Endothelial cell of umbilical vein (primary cell): ENCODE measurements around the gene FGFRL1. TPM values are rescaled to one million over a fixed set of nuclear protein-coding genes. Genes with fewer than 3 reads are reported as not detected.

Experiments
- BruUV-seq: library from RNA; stranded (reverse); fragments of 400-500 nt; replicated peaks from 2 replicates; lab custom pipeline; 2021; lab: Mats Ljungman, UMichigan
- CTCF ChIA-PET: fragments of 300-600, 350-600 bp; sonication (Branson Sonifier 250); formaldehyde crosslinking; loops from one replicate; lab custom pipeline; 2021; ENCODE audit warnings: antibody characterized with exemption, inconsistent platforms; lab: Charles Lee
- POLR2A ChIA-PET: fragments of 300-600, 350-600 bp; sonication (Branson Sonifier 250); formaldehyde crosslinking; loops from one replicate; lab custom pipeline; 2021; ENCODE audit warnings: antibody characterized with exemption, inconsistent platforms; lab: Charles Lee
- DNase-seq: peaks from one replicate; pipeline ENCODE4 v3.0.0-alpha.2; 2011; ENCODE audit warnings: low read depth, low spot score
- FAIRE-seq: peaks from 2 replicates; lab custom pipeline; 2011; peaks lifted over from hg19 to GRCh38; lab: Jason Lieb, UNC
- H2AFZ ChIP-seq: 2 replicates; pipeline ENCODE4 v1.6.0; 2012; ENCODE audit warnings: low read depth, low read length, control low read depth, inconsistent platforms
- H3K27ac ChIP-seq: 2 replicates; pipeline ENCODE4 v1.5.1; 2011; ENCODE audit warnings: low read depth, mild to moderate bottlenecking, control low read depth, low read length, moderate library complexity; ENCODE audit not compliant: insufficient read depth
- H3K27me3 ChIP-seq, 2 experiments: 2 replicates each; pipeline versions ENCODE4 v1.6.0 to v1.6.1; 2011; ENCODE audit warnings: low read length in 2 of 2, mixed read lengths in 1 of 2; ENCODE audit not compliant: control insufficient read depth in 2 of 2, insufficient read depth in 2 of 2
- H3K36me3 ChIP-seq, 2 experiments: 2 replicates in 1 of 2; 3 replicates in 1 of 2; pipeline ENCODE4 v1.5.1; 2011; ENCODE audit warnings: low read length in 2 of 2, mild to moderate bottlenecking in 1 of 2, moderate library complexity in 1 of 2; ENCODE audit not compliant: control insufficient read depth in 2 of 2, insufficient read depth in 2 of 2; ENCODE audit errors: extremely low read depth in 1 of 2
- H3K4me1 ChIP-seq: 3 replicates; pipeline ENCODE4 v1.5.1; 2011; ENCODE audit warnings: mild to moderate bottlenecking, low read length; ENCODE audit not compliant: control insufficient read depth, insufficient read depth; ENCODE audit errors: extremely low read depth
- H3K4me2 ChIP-seq: 2 replicates; pipeline ENCODE4 v1.6.1; 2011; ENCODE audit warnings: low read length, control low read depth, mixed read lengths; ENCODE audit not compliant: insufficient read depth
- H3K4me3 ChIP-seq, 3 experiments: fragments of 200-600 bp in 1 of 3; sonication (generic), shearing (Covaris generic) in 1 of 3; replicated peaks in 1 of 3; 2 replicates each; pipeline ENCODE4 v1.5.1; 2011 to 2016; ENCODE audit warnings: control low read depth in 3 of 3, low read length in 3 of 3, mild to moderate bottlenecking in 2 of 3, inconsistent platforms in 1 of 3, low read depth in 1 of 3, moderate library complexity in 1 of 3; ENCODE audit not compliant: insufficient read depth in 1 of 3
- H3K79me2 ChIP-seq: 2 replicates; pipeline ENCODE4 v1.6.0; 2012; ENCODE audit warnings: low read length, inconsistent platforms; ENCODE audit not compliant: control insufficient read depth, insufficient read depth
- H3K9ac ChIP-seq: replicated peaks from 2 replicates; pipeline ENCODE3; 2011; ENCODE audit warnings: low read length, control low read depth; ENCODE audit not compliant: insufficient read depth; ENCODE audit errors: extremely low read depth
- H3K9me1 ChIP-seq: replicated peaks from 3 replicates; pipeline ENCODE4 v1.6.0; 2011; ENCODE audit warnings: mild to moderate bottlenecking, low read length; ENCODE audit not compliant: control insufficient read depth, insufficient read depth; ENCODE audit errors: extremely low read depth
- H3K9me3 ChIP-seq: replicated peaks from 2 replicates; pipeline ENCODE4 v1.5.1; 2012; ENCODE audit warnings: low read length, inconsistent platforms; ENCODE audit not compliant: control insufficient read depth, insufficient read depth
- H4K20me1 ChIP-seq: replicated peaks from 2 replicates; pipeline ENCODE3; 2011; ENCODE audit warnings: mild to moderate bottlenecking, low read length; ENCODE audit not compliant: control insufficient read depth, insufficient read depth; ENCODE audit errors: extremely low read depth
- CTCF ChIP-seq, 2 donors: IDR thresholded peaks; 1 replicate in 1 of 2; 2 replicates in 1 of 2; pipeline ENCODE4 v1.5.1; 2011; ENCODE audit warnings: low read length in 2 of 2, mild to moderate bottlenecking in 2 of 2, moderate library complexity in 2 of 2, control low read depth in 1 of 2, inconsistent platforms in 1 of 2, low read depth in 1 of 2; ENCODE audit not compliant: insufficient read depth in 1 of 2; ENCODE audit errors: extremely low read depth in 1 of 2
- EZH2 ChIP-seq: IDR thresholded peaks from 2 replicates; pipeline ENCODE4 v1.6.1; 2012; ENCODE audit warnings: borderline replicate concordance, low read depth, mild to moderate bottlenecking, moderate library complexity, low read length, inconsistent platforms; ENCODE audit not compliant: severe bottlenecking
- FOS ChIP-seq: IDR thresholded peaks from 2 replicates; pipeline ENCODE4 v1.6.1; 2011; ENCODE audit warnings: mild to moderate bottlenecking, low read length, moderate library complexity, borderline replicate concordance; ENCODE audit not compliant: insufficient read depth
- GATA2 ChIP-seq: IDR thresholded peaks from 2 replicates; pipeline ENCODE4 v1.7.0; 2011; ENCODE audit warnings: low read depth, mild to moderate bottlenecking, moderate library complexity, mixed read lengths, low read length; ENCODE audit not compliant: insufficient read length, insufficient read depth
- JUN ChIP-seq: IDR thresholded peaks from 2 replicates; pipeline ENCODE4 v1.6.1; 2011; ENCODE audit warnings: borderline replicate concordance, low read depth; ENCODE audit not compliant: insufficient read length, insufficient read depth
- MAX ChIP-seq: IDR thresholded peaks from 2 replicates; pipeline ENCODE4 v1.6.1; 2011; ENCODE audit not compliant: insufficient read depth, insufficient read length
- MYC ChIP-seq: IDR thresholded peaks from one replicate; pipeline ENCODE4 v1.6.1; 2011; ENCODE audit warnings: mild to moderate bottlenecking, low read depth, low read length
- POLR2A ChIP-seq: IDR thresholded peaks from 2 replicates; pipeline ENCODE4 v1.6.1; 2012; ENCODE audit warnings: low read depth, mild to moderate bottlenecking, control low read depth, low read length
- POLR2AphosphoS5 ChIP-seq: IDR thresholded peaks from 2 replicates; pipeline ENCODE4 v1.6.1; 2012; ENCODE audit warnings: low read depth, mild to moderate bottlenecking, control low read depth, low read length, moderate library complexity; ENCODE audit not compliant: insufficient read depth
- dilution Hi-C: fragments of 300-500 bp; cut with MboI; formaldehyde crosslinking; loops from one replicate; pipeline ENCODE4 v1.15.0; 2019; ENCODE audit warnings: low sequenced_read_pairs; ENCODE audit not compliant: extremely low pct_ligation_motif_present
- intact Hi-C: fragments of 100-400 bp; cut with micrococcal nuclease; formaldehyde crosslinking; loops from one replicate; pipeline ENCODE4 v1.10.0; 2022
- polyA plus RNA-seq, 4 experiments: library from polyadenylated mRNA; depleted of rRNA in 3 of 4; stranded (reverse) in 3 of 4; unstranded in 1 of 4; fragments of >200 nt; gene quantifications; 2 replicates each; pipeline versions ENCODE4 v1.2.1 to v1.2.3, GENCODE V29; 2011 to 2012; ENCODE audit warnings: missing spikeins in 1 of 4
- total RNA-seq: library from RNA; stranded (reverse); gene quantifications from 2 replicates; pipeline ENCODE4 v1.2.3, GENCODE V29; 2021

FGFRL1 gene
- total and polyA plus RNA-seq, 2 donors (not counting 3 experiments of a cell fraction or from before 2014, with no cell fraction given): 33.3 to 74.6 TPM

GRCh38 chr4:1031346-1031745, 19.9 kb downstream of the FGFRL1 start:
- BruUV-seq: no TSS peak
- FAIRE-seq (no peak), DNase-seq (no peak)
- dilution Hi-C loops (no loop called here), intact Hi-C loops (no loop called here)
- H3K36me3 ChIP-seq: no peaks in the 10 kb centered on the region
- TF ChIP-seq POLR2A: no peak
- no peak for TF ChIP-seq EZH2
- no peak for TF ChIP-seq GATA2
- TF ChIP-seq FOS: no peak
- TF ChIP-seq CTCF (IDR thresholded peaks at IDR 0.05; ENCODE audit: extremely low read depth in 1 of 2, insufficient read depth in 1 of 2, low read depth in 1 of 2, low read length in 2 of 2): no peak
- no peak for TF ChIP-seq MAX
- no peak for TF ChIP-seq POLR2AphosphoS5
- no peak for TF ChIP-seq JUN
- no peak for TF ChIP-seq MYC
- no peak overlapping the region for H2AFZ ChIP-seq
- no peak overlapping the region for H3K27ac ChIP-seq
- no peak overlapping the region for H3K4me3 ChIP-seq
- no peaks in the 10 kb centered on the region for H4K20me1 ChIP-seq
- H3K79me2 ChIP-seq: no peaks in the 10 kb centered on the region
- H3K4me2 ChIP-seq: no peak overlapping the region
- H3K4me1 ChIP-seq: no peaks in the 10 kb centered on the region
- H3K9me3 ChIP-seq: no peaks in the 10 kb centered on the region
- no peaks in the 10 kb centered on the region for H3K27me3 ChIP-seq
- ChIA-PET CTCF (no interaction called here), POLR2A (no interaction called here)
- H3K9ac ChIP-seq: no peak overlapping the region
- no peaks in the 10 kb centered on the region for H3K9me1 ChIP-seq
